NCI-H128 (cell line): ENCODE data around the gene ZMAT5.
A peak's percentile ranks its signal among the peaks of the same experiment; 100 is the strongest.

Source experiments
- DNase-seq: peaks from one replicate; lab custom pipeline; 2025; ENCODE audit not compliant: unreplicated experiment; lab: John Stamatoyannopoulos, UW

The ZMAT5 gene

GRCh38 chr22:29787371-29787980 is 20.7 kb upstream of the ZMAT5 start:
- no peak for DNase-seq

- DNase-seq: no peak
Measured at GRCh38 chr22:29786031-29786430, 19.2 kb upstream of the ZMAT5 start.

- DNase-seq: no peak
Measured at GRCh38 chr22:29784451-29785361, 17.9 kb upstream of the ZMAT5 start.

- DNase-seq: no peak
Measured at GRCh38 chr22:29782061-29782845, 15.4 kb upstream of the ZMAT5 start.

GRCh38 chr22:29780748-29781676 is 14.2 kb upstream of the ZMAT5 start:
- DNase-seq: no peak

GRCh38 chr22:29780220-29780619 is 13.4 kb upstream of the ZMAT5 start:
- no peak for DNase-seq

GRCh38 chr22:29773233-29773632 is 6.4 kb upstream of the ZMAT5 start:
- DNase-seq: no peak

- DNase-seq: no peak
Measured at GRCh38 chr22:29772170-29772641, 5.4 kb upstream of the ZMAT5 start.

- DNase-seq: no peak
Measured at GRCh38 chr22:29769723-29770321, 3.0 kb upstream of the ZMAT5 start.

GRCh38 chr22:29768052-29768693 is 1.4 kb upstream of the ZMAT5 start:
- no peak for DNase-seq

GRCh38 chr22:29767171-29768051 is 604 bp upstream of the ZMAT5 start, which contains the start of gene UQCR10:
Gene UQCR10 (plus strand): TSS chr22:29767369. CDS start chr22:29767399, 30 bp downstream.
- DNase-seq: peak; percentile 57

- DNase-seq: no peak
Measured at GRCh38 chr22:29765905-29766631, 739 bp downstream of the ZMAT5 start.

GRCh38 chr22:29762263-29762662 is 4.5 kb downstream of the ZMAT5 start:
- DNase-seq: no peak

GRCh38 chr22:29758959-29759358 is 7.8 kb downstream of the ZMAT5 start:
- DNase-seq: no peak

GRCh38 chr22:29758068-29758622 is 8.7 kb downstream of the ZMAT5 start:
- no peak for DNase-seq

- no peak for DNase-seq
Measured at GRCh38 chr22:29757096-29757495, 9.7 kb downstream of the ZMAT5 start.

GRCh38 chr22:29756341-29756740 is 10.5 kb downstream of the ZMAT5 start:
- no peak for DNase-seq
